GM19351 (cell line): ENCODE data around the gene C20orf96.
"Not testable (repeated sequence)": the region's sequence is repeated elsewhere in the genome, so short reads cannot be mapped to it uniquely, and the experiment has no call there.

ENCODE experiments used
- ATAC-seq: cut with Tn5 transposase; IDR thresholded peaks from one replicate; pipeline ENCODE4 v1.9.1; 2021; ENCODE audit warnings: mild to moderate bottlenecking, moderate library complexity; ENCODE audit not compliant: unreplicated experiment

Gene C20orf96

GRCh38 chr20:237929-238328, 52.6 kb downstream of the C20orf96 start:
- ATAC-seq, result peak; percentile 75

DNA sequence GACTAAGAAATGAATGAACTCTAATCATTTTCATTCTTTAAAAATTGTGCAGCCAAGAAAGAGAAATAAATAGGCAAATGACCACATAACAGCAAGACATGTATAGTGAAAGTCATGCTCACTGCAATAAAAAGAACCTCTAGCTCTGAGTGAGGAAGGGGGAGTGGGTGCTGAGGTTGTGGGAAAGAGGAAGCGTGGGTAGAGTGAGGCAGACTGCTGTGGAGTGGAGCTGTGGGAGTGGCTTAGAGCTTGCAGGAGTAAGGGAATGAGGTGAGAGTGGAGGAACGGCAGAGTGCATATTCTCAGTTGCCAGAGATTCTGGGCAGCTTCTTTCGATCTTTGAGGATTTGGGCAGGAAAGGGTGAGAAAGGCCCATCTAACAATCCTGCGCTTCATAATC, 53.1 kb downstream of the C20orf96 start:
- peak; percentile 71 for ATAC-seq

- no peak for ATAC-seq
These were observed 54.7 kb downstream of the C20orf96 start for GRCh38 chr20:235891-236290.

DNA sequence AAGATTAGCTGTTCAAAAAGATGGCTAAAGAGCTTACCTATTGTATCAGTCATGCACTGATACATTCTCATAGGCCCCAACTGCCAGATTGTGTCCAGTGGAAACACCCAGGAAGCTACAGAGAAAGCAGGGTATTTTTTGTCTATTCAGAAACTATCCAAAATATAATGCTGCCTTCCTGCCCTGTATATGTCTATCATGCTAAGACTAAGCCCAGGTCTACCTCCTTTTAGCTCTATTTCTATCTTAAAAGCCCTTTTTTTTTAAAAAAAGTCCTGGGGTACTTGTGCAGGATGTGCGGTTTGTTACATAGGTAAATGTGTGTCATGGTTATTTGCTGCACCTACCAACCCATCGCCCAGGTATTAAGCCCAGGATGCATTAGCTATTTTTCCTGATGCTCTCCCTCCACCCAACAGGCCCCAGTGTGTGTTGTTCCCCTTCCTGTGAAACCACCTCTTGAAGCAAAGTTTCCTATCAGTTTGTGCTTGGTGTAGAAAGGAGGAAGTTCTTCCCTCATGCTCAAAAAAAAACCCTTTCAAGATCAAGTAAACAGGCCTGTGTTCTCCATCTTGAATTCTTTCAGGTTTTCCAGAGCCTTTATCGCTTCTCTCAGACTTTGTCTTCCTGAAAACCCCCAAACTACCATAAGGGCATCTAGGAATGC, 63.0 kb downstream of the C20orf96 start:
- ATAC-seq, result no peak

DNA sequence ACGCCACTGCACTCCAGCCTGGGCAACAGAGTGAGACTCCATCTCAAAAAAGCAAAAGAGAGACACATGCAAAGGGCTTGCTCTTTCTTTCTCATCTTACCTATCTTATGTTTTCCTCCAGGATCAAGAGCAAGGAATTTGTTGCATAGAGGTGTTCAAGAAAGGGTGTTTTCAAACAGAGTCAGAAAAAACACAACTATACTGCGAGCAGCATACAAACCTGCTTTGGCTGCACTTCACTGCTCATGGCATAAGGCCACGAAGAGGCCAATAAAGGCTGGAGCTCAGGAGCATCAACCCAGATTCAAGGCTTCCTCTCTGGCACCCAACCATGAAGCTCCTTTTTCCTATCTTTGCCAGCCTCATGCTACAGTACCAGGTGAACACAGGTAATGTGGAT, 63.6 kb downstream of the C20orf96 start, which contains the start of gene DEFB129:
TSS of gene DEFB129 (plus strand) at position 301 of the 400 bp plus-strand sequence. CDS start at position 332, 31 bp downstream.
- no peak for ATAC-seq

DNA sequence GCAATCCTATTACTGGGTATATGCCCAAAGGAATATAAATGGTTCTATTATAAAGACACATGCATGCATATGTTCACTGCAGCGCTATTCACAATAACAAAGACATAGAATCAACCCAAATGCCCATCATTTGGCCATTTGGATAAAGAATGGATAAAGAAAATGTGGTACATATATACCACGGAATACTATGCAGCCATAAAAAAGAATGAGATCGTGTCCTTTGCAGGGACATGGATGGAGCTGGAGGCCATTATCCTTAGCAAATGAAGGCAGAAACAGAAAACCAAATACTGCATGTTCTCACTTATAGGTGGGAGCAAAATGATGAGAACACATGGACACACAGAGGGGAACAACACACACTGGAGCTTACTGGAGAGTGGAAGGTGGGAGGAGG, 64.7 kb downstream of the C20orf96 start:
- ATAC-seq, result not testable (repeated sequence)

DNA sequence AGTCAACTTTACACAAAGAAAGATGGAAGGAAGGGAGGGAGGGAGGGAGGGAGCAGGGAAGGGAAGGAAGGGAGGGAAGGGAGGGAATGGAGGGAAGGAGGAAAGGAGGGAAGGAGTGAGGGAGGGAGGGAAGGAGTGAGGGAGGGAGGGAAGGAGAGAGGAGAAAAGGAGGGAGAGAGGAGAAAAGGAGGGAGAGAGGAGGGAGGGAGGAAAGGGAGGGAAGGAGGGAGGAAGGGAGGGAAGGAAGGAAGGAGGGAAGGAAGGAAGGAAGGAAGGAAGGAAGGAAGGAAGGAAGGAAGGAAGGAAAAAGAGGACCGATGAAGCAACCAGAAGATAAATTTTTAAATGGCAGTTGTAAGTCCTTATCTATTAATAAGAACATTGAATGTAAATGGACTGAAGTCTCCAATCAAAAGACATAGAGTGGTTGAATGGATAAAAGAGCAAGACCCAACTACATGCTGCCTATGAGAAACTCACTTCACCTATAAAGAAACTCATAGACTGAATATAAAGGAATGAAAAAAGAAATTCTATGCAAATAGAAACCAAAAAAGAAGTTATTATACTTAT, 69.2 kb downstream of the C20orf96 start:
- no peak for ATAC-seq
